Stomach (tissue), 4 donors: ENCODE measurements around the gene ERAL1.

Experiments
- CTCF ChIP-seq, 7 experiments: fragments of 450-650 bp in 4 of 7; fragments of 200-600 bp in 3 of 7; sonication (generic) in 3 of 7; IDR thresholded peaks; one replicate each; pipeline ENCODE4 v1.5.1; 2016 to 2019; ENCODE audit warnings: antibody characterized with exemption in 7 of 7, control low read depth in 2 of 7, mild to moderate bottlenecking in 1 of 7
- EP300 ChIP-seq: sonication (generic); formaldehyde crosslinking; IDR thresholded peaks from one replicate; pipeline ENCODE4 v1.6.1; 2017; ENCODE audit warnings: antibody characterized with exemption
- POLR2A ChIP-seq, 4 donors: fragments of 450-650 bp; IDR thresholded peaks; one replicate each; pipeline ENCODE4 v1.6.1; 2016; ENCODE audit warnings: antibody characterized with exemption in 4 of 4, control low read depth in 2 of 4, mild to moderate bottlenecking in 1 of 4, moderate library complexity in 1 of 4

GRCh38 chr17:28861393-28862203 is 6.8 kb downstream of the ERAL1 start:
- TF ChIP-seq POLR2A (IDR thresholded peaks at IDR 0.05) (no peak), CTCF (IDR thresholded peaks at IDR 0.05) (no peak), EP300 (no peak)
